Eye (tissue), 1 donor: ENCODE measurements around the gene RBM46.

Source experiments
- DNase-seq: peaks from one replicate; pipeline ENCODE4 v3.0.0-alpha.2; 2015

Gene RBM46

GRCh38 chr4:154781126-154781982 lies at the start of gene RBM46:
Gene RBM46 (plus strand): TSS chr4:154781272. CDS start chr4:154796753, 15,481 bp downstream.
- no peak for DNase-seq

- DNase-seq, result no peak
Observed at GRCh38 chr4:154731756-154732155, 49.3 kb upstream of the RBM46 start.

GRCh38 chr4:154732669-154733068 lies 48.4 kb upstream of the RBM46 start:
- no peak for DNase-seq

GRCh38 chr4:154736770-154737169 lies 44.3 kb upstream of the RBM46 start:
- DNase-seq, result no peak

GRCh38 chr4:154738426-154738825 lies 42.6 kb upstream of the RBM46 start:
- DNase-seq, result no peak

- no peak for DNase-seq
Observed at GRCh38 chr4:154739111-154739510, 42.0 kb upstream of the RBM46 start.

- DNase-seq, result no peak
Observed at GRCh38 chr4:154740462-154740861, 40.6 kb upstream of the RBM46 start.

- peak; percentile 60 for DNase-seq
Observed at GRCh38 chr4:154741131-154741665, 39.9 kb upstream of the RBM46 start.

- DNase-seq, result peak; percentile 85
Observed at GRCh38 chr4:154741922-154742850, 38.9 kb upstream of the RBM46 start.

GRCh38 chr4:154743683-154744340 lies 37.3 kb upstream of the RBM46 start, which contains the start of gene LRAT:
Gene LRAT (plus strand): TSS chr4:154744000. CDS start chr4:154744327, 327 bp downstream.
- peak; percentile 77 for DNase-seq

- peak; percentile 51 for DNase-seq
Observed at GRCh38 chr4:154744341-154744926, 36.6 kb upstream of the RBM46 start.

- no peak for DNase-seq
Observed at GRCh38 chr4:154757713-154758112, 23.4 kb upstream of the RBM46 start.

- DNase-seq, result no peak
Observed at GRCh38 chr4:154760895-154761294, 20.2 kb upstream of the RBM46 start.

- no peak for DNase-seq
Observed at GRCh38 chr4:154778264-154778663, 2.8 kb upstream of the RBM46 start.

GRCh38 chr4:154779362-154779947 lies 1.6 kb upstream of the RBM46 start:
- DNase-seq, result peak; percentile 57

- DNase-seq, result no peak
Observed at GRCh38 chr4:154781983-154782293, 866 bp downstream of the RBM46 start.

- DNase-seq, result peak; percentile 51
Observed at GRCh38 chr4:154807042-154807630, 26.1 kb downstream of the RBM46 start.

- no peak for DNase-seq
Observed at GRCh38 chr4:154818230-154818629, 37.2 kb downstream of the RBM46 start.

GRCh38 chr4:154822775-154823174 lies 41.7 kb downstream of the RBM46 start:
- no peak for DNase-seq

- no peak for DNase-seq
Observed at GRCh38 chr4:154836030-154836429, 55.0 kb downstream of the RBM46 start.

GRCh38 chr4:154836513-154836912 lies 55.4 kb downstream of the RBM46 start:
- peak; percentile 3 for DNase-seq

- no peak for DNase-seq
Observed at GRCh38 chr4:154838155-154838554, 57.1 kb downstream of the RBM46 start.
